K562 (cell line): ENCODE data around the gene C6orf89. TPM values are rescaled to one million over a fixed set of nuclear protein-coding genes. Genes with fewer than 3 reads are reported as not detected.

Experiments used
- BMI1 ChIP-seq: fragments of 150-350 bp; IDR thresholded peaks from 2 replicates; pipeline ENCODE4 v1.6.1; 2014; ENCODE audit warnings: low read length
- C11orf30 ChIP-seq: fragments of 450-650 bp; IDR thresholded peaks from 2 replicates; pipeline ENCODE4 v1.6.1; 2016; ENCODE audit warnings: low read depth, mild to moderate bottlenecking
- CEBPB ChIP-seq: fragments of 450-650 bp; IDR thresholded peaks from 2 replicates; pipeline ENCODE4 v1.6.1; 2016; ENCODE audit warnings: missing genetic modification characterization, missing compliant biosample characterization
- ILF3 ChIP-seq: fragments of 450-650 bp; IDR thresholded peaks from 2 replicates; pipeline ENCODE4 v1.6.1; 2018; ENCODE audit warnings: antibody characterized with exemption, mild to moderate bottlenecking, moderate library complexity, borderline replicate concordance
- KLF16 ChIP-seq: IDR thresholded peaks from 2 replicates; pipeline ENCODE4 v1.6.1; 2016; ENCODE audit warnings: antibody characterized with exemption
- RBM17 ChIP-seq: fragments of 200-400 bp; formaldehyde crosslinking; IDR thresholded peaks from 2 replicates; pipeline ENCODE4 v1.6.1; 2017; ENCODE audit warnings: low read depth, mild to moderate bottlenecking, low read length, borderline replicate concordance
- RFX1 ChIP-seq: fragments of 450-650 bp; IDR thresholded peaks from 2 replicates; pipeline ENCODE4 v1.6.1; 2016; ENCODE audit warnings: mild to moderate bottlenecking, moderate library complexity
- ZKSCAN3 ChIP-seq: fragments of 250-450 bp; sonication (Bioruptor Pico); IDR thresholded peaks from 2 replicates; pipeline ENCODE4 v1.4.0; 2020
- ZNF184 ChIP-seq: sonication (generic); formaldehyde crosslinking; IDR thresholded peaks from 2 replicates; pipeline ENCODE4 v1.5.0; 2020; ENCODE audit warnings: missing genetic modification reagents
- ZNF551 ChIP-seq: fragments of 250-450 bp; sonication (Bioruptor Pico); IDR thresholded peaks from 2 replicates; pipeline ENCODE4 v1.5.0; 2021; ENCODE audit warnings: mild to moderate bottlenecking, moderate library complexity
- polyA plus RNA-seq, 8 experiments: library from polyadenylated mRNA; depleted of rRNA in 4 of 8; stranded (reverse) in 5 of 8; unstranded in 3 of 8; fragments of >200 nt; fragmentation: Nextera tagmentation in 2 of 8; fragmentation: Illumina TruSeq in 1 of 8; extraction: Ambion mirVana in 2 of 8; extraction: Trizol in 1 of 8; gene quantifications; 2 replicates each; pipeline versions ENCODE4 v1.2.1 to v1.2.3, GENCODE V29; 2011 to 2014; ENCODE audit warnings: inconsistent platforms in 1 of 8, missing spikeins in 1 of 8
- total RNA-seq, 7 experiments: library from RNA; depleted of rRNA in 6 of 7; stranded (reverse); fragments of >200 nt in 6 of 7; fragmentation: Illumina TruSeq in 2 of 7; extraction: Trizol in 2 of 7; gene quantifications; 2 replicates each; pipeline versions ENCODE4 v1.2.1 to v1.2.3, GENCODE V29; 2011 to 2021; ENCODE audit warnings: low replicate concordance in 1 of 7
- TF ChIP-seq, protein P1 (sequence below): sonication (generic); formaldehyde crosslinking; IDR thresholded peaks from 2 replicates; pipeline ENCODE4 v1.8.0; 2022; ENCODE audit warnings: missing genetic modification reagents, mild to moderate bottlenecking, borderline replicate concordance
- TF ChIP-seq, protein P2 (sequence below): IDR thresholded peaks from 2 replicates; pipeline ENCODE4 v1.6.1; 2016; ENCODE audit warnings: missing genetic modification characterization, missing compliant biosample characterization
- TF ChIP-seq, protein P3 (sequence below): sonication (generic); formaldehyde crosslinking; IDR thresholded peaks from 2 replicates; pipeline ENCODE4 v1.9.0; 2022; ENCODE audit warnings: mild to moderate bottlenecking, missing genetic modification reagents
- TF ChIP-seq, protein P4 (sequence below): fragments of 450-650 bp; formaldehyde crosslinking; conservative IDR thresholded peaks from 2 replicates; pipeline ENCODE4 v1.4.0; 2022; ENCODE audit warnings: mild to moderate bottlenecking, missing genetic modification characterization
- TF ChIP-seq, protein P5 (sequence below): fragments of 450-650 bp; IDR thresholded peaks from 2 replicates; pipeline ENCODE4 v1.6.1; 2016; ENCODE audit warnings: low read depth

C6orf89 gene
- total and polyA plus RNA-seq, 9 of the 15 experiments (the other 6 are each of a cell fraction or from before 2014, with no cell fraction given) = 35.2 to 111 (median 58.5) TPM

DNA sequence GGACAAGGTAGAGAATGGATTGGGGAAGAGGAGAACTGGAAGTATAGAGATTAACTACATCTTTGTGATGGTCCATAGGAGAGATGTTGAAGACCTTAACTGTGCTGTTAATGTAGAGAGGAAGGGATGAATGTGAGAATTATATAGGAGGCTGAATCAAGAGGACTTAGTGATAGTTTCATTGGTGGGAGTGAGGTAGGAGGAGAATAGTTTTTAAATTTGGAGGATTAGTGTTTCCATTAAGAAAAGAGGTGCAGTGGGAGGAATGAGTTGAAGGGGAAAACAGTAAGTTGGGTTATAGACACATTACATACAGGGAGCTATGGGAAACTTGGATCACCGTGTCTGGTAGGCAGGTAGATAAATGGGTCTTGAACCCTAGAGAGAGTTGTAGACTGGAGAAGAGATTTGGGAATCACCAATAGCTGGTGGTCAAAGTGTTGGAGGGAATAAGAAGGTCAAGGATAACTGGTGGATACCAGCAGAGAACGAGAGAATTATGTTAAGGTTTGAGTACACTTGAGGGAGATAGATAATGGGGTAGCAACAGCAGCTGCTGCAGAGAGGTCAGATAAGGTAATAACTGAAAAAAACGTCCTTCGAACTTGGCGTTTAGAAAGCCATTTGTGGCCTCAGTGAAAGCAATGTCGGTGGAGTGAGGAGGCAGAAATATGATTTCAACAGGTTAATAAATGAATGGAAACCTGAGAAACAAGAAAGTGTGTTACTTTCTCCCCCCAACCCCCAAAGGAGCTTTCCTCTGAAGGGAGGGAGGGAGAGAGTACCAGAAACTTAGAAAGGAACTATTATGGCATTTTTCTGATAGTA is 3.1 kb downstream of the C6orf89 start (continued):
- TF ChIP-seq, protein P1, sequence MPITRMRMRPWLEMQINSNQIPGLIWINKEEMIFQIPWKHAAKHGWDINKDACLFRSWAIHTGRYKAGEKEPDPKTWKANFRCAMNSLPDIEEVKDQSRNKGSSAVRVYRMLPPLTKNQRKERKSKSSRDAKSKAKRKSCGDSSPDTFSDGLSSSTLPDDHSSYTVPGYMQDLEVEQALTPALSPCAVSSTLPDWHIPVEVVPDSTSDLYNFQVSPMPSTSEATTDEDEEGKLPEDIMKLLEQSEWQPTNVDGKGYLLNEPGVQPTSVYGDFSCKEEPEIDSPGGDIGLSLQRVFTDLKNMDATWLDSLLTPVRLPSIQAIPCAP (CRISPR knock-in tag) = no peak
- TF ChIP-seq ZNF551 (CRISPR knock-in tag) (peak; percentile 59; the same call in 1 of the 2 replicates), C11orf30 (no peak), RFX1 (0 out of 2 replicates have a peak, but pooled peaks have one; percentile 13), RBM17 (no peak), ILF3 (0 out of 2 replicates have a peak, but pooled peaks have one; percentile 60), KLF16 (peak; percentile 78), ZNF184 (no peak), CEBPB (no peak), ZKSCAN3 (CRISPR knock-in tag) (no peak), BMI1 (no peak)
- TF ChIP-seq, protein P2, sequence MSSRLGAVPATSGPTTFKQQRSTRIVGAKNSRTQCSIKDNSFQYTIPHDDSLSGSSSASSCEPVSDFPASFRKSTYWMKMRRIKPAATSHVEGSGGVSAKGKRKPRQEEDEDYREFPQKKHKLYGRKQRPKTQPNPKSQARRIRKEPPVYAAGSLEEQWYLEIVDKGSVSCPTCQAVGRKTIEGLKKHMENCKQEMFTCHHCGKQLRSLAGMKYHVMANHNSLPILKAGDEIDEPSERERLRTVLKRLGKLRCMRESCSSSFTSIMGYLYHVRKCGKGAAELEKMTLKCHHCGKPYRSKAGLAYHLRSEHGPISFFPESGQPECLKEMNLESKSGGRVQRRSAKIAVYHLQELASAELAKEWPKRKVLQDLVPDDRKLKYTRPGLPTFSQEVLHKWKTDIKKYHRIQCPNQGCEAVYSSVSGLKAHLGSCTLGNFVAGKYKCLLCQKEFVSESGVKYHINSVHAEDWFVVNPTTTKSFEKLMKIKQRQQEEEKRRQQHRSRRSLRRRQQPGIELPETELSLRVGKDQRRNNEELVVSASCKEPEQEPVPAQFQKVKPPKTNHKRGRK (tag) = no peak
- TF ChIP-seq, protein P3, sequence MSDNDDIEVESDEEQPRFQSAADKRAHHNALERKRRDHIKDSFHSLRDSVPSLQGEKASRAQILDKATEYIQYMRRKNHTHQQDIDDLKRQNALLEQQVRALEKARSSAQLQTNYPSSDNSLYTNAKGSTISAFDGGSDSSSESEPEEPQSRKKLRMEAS = no peak
- TF ChIP-seq, protein P4, sequence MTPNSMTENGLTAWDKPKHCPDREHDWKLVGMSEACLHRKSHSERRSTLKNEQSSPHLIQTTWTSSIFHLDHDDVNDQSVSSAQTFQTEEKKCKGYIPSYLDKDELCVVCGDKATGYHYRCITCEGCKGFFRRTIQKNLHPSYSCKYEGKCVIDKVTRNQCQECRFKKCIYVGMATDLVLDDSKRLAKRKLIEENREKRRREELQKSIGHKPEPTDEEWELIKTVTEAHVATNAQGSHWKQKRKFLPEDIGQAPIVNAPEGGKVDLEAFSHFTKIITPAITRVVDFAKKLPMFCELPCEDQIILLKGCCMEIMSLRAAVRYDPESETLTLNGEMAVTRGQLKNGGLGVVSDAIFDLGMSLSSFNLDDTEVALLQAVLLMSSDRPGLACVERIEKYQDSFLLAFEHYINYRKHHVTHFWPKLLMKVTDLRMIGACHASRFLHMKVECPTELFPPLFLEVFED (CRISPR knock-in tag) = peak; percentile 90
- TF ChIP-seq, protein P5, sequence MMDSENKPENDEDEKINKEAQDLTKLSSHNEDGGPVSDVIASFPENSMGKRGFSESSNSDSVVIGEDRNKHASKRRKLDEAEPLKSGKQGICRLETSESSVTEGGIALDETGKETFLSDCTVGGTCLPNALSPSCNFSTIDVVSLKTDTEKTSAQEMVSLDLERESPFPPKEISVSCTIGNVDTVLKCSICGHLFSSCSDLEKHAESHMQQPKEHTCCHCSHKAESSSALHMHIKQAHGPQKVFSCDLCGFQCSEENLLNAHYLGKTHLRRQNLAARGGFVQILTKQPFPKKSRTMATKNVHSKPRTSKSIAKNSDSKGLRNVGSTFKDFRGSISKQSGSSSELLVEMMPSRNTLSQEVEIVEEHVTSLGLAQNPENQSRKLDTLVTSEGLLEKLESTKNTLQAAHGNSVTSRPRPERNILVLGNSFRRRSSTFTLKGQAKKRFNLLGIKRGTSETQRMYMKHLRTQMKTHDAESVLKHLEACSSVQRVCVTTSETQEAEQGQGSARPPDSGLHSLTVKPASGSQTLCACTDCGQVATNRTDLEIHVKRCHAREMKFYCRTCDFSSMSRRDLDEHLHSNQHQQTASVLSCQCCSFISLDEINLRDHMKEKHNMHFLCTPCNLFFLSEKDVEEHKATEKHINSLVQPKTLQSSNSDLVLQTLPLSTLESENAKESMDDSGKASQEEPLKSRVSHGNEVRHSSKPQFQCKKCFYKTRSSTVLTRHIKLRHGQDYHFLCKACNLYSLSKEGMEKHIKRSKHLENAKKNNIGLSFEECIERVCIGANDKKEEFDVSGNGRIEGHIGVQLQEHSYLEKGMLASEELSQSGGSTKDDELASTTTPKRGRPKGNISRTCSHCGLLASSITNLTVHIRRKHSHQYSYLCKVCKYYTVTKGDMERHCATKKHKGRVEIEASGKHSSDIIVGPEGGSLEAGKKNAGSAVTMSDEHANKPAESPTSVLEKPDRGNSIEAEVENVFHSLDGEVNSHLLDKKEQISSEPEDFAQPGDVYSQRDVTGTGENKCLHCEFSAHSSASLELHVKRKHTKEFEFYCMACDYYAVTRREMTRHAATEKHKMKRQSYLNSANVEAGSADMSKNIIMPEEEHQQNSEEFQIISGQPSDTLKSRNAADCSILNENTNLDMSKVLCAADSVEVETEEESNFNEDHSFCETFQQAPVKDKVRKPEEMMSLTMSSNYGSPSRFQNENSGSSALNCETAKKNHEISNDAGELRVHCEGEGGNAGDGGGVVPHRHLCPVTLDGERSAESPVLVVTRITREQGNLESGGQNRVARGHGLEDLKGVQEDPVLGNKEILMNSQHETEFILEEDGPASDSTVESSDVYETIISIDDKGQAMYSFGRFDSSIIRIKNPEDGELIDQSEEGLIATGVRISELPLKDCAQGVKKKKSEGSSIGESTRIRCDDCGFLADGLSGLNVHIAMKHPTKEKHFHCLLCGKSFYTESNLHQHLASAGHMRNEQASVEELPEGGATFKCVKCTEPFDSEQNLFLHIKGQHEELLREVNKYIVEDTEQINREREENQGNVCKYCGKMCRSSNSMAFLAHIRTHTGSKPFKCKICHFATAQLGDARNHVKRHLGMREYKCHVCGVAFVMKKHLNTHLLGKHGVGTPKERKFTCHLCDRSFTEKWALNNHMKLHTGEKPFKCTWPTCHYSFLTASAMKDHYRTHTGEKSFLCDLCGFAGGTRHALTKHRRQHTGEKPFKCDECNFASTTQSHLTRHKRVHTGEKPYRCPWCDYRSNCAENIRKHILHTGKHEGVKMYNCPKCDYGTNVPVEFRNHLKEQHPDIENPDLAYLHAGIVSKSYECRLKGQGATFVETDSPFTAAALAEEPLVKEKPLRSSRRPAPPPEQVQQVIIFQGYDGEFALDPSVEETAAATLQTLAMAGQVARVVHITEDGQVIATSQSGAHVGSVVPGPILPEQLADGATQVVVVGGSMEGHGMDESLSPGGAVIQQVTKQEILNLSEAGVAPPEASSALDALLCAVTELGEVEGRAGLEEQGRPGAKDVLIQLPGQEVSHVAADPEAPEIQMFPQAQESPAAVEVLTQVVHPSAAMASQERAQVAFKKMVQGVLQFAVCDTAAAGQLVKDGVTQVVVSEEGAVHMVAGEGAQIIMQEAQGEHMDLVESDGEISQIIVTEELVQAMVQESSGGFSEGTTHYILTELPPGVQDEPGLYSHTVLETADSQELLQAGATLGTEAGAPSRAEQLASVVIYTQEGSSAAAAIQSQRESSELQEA = peak; percentile 27; the same call in 1 of the 2 replicates
